GM19455 (cell line): ENCODE data around the gene NPHS1.
"Not testable (repeated sequence)": the region's sequence is repeated elsewhere in the genome, so short reads cannot be mapped to it uniquely, and the experiment has no call there.

Experiments
- ATAC-seq: cut with Tn5 transposase; IDR thresholded peaks from one replicate; pipeline ENCODE4 v1.9.1; 2021; ENCODE audit not compliant: unreplicated experiment

NPHS1 gene

DNA sequence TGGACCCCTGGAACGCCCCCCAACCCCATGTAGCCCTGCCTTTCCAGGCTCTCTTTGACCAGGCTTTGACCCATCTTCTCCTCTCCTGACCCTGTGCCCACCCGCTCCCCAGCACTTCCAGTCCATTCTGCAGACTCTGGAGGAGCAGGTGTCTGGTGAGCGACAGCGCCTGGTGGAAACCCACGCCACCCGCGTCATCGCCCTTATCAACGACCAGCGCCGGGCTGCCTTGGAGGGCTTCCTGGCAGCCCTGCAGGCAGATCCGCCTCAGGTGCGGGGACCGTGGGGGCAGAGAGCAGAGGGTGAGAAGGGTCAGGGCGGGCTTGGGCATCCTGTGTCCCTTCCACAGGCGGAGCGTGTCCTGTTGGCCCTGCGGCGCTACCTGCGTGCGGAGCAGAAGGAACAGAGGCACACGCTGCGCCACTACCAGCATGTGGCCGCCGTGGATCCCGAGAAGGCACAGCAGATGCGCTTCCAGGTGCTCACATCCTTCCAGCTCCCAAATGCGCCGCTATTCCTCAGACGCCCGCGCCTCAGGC is 22.2 kb upstream of the NPHS1 start:
- no peak for ATAC-seq

- no peak for ATAC-seq
Observed at GRCh38 chr19:35872180-35872579, 19.9 kb upstream of the NPHS1 start.

GRCh38 chr19:35871611-35872010 is 19.3 kb upstream of the NPHS1 start:
- no peak for ATAC-seq

- no peak for ATAC-seq
Observed at GRCh38 chr19:35870798-35871197, 18.5 kb upstream of the NPHS1 start.

GRCh38 chr19:35870124-35870736 is 17.9 kb upstream of the NPHS1 start:
- ATAC-seq = not testable (repeated sequence)

- no peak for ATAC-seq
Observed at GRCh38 chr19:35869327-35870123, 17.2 kb upstream of the NPHS1 start.

DNA sequence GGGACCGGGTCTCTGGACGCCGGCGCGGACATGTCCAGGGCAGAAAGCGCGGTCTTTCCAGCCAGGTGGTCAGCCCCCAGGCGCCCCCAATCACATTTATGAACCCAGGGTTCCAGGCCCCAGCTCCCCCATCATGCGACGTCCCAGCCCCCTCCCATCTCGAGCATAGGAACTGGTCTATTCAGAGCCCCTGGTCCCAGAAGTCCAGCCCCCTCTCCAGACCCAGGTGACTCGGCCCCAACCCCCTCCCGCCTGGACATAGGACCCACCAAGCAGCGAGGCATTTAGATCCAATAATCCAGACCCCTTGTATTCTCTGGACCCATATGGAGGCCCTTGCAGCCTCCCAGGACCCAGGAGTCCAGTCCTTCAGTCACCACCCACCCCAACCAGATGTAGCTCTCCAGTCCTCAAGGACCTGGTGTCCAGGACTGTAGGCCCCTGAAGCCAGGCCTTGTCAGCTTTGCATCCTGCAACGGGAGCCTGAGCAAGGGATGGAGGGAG is 16.6 kb upstream of the NPHS1 start:
- no peak for ATAC-seq

- ATAC-seq = no peak
Observed at GRCh38 chr19:35868172-35868822, 16.0 kb upstream of the NPHS1 start, which contains the start of gene APLP1. Gene APLP1, plus strand, starts transcription at chr19:35868574. Its CDS starts 63 bp downstream, at chr19:35868637.

DNA sequence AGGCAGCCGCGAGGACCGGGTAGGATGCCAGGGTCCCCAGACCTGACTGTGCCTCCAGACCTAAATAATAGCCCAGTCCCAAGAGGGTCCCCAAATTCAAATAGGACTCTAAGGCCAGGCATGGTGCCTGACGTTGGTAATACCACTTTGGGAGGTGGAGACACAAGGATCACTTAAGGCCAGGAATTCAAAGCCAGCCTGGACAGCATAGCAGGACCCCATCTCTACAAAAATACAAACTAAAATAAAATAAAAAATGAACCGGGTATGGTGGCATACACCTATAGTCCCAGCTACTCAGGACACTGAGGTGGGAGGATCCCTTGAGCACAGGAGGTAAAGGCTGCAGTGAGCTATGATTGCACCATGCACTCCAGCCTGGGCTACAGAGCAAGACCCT is 10.7 kb upstream of the NPHS1 start:
- no peak for ATAC-seq

DNA sequence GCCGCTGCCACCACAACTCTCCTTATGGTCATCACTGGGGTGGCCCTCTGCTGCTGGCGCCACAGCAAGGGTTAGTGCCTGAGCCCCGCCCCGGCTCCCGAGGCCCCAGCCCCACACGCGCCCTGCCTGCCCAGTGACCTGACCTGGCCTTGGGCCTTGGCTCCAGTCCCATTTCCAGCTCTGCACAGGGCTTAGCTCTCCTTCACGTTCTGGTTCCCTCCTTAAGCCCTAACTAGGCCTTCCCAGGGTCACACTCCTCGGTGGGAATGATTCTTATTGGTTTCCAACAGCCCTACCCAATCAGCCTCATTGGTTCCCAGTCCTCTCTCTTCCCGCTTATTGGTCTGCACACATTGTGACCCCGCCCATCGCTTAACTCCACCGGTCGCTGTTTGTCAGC is 10.2 kb upstream of the NPHS1 start:
- ATAC-seq = no peak

- no peak for ATAC-seq
Observed at GRCh38 chr19:35861640-35862160, 9.4 kb upstream of the NPHS1 start.

DNA sequence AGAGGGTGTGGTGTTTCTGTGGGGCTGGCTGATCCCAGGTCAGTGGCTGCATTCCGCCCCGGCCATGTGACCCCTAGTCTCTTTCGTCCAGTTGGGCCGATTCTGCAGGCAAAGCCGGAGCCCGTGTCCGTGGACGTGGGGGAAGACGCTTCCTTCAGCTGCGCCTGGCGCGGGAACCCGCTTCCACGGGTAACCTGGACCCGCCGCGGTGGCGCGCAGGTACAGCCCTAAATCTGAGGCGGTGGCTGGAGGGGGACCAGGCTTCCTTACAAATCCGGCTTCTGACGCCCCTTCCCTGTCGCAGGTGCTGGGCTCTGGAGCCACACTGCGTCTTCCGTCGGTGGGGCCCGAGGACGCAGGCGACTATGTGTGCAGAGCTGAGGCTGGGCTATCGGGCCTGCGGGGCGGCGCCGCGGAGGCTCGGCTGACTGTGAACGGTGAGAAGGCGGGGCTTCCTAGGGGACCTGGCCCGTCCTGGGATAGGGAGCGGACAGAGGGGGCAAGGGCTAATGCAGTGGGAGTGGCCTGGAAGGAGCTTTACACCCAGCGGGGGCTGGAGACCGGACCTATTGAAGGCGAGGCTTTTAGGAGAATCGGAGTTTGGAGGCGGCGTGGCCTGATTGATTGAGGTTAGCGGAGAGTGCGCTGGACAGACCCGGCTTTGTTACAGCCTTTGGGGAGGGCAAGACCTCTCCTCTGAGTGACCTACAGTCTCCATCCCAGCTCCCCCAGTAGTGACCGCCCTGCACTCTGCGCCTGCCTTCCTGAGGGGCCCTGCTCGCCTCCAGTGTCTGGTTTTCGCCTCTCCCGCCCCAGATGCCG is 8.7 kb upstream of the NPHS1 start:
- no peak for ATAC-seq

DNA sequence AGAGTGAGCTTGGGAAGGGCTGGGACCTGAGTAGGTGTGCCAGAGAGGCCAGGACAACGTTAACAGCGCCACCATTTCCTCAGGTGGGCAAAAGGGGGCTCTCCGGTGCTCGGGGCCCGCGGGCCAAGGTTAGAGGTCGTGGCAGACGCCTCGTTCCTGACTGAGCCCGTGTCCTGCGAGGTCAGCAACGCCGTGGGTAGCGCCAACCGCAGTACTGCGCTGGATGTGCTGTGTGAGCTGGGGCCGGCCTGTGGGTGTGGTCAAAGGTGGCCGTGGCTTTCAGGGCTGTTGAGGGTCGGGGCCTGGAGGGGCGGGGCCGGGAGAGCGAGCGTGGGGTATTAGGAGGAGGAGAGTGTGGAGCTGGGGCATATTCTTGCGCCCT is 8.1 kb upstream of the NPHS1 start:
- no peak for ATAC-seq

GRCh38 chr19:35859414-35859813 is 7.1 kb upstream of the NPHS1 start:
- no peak for ATAC-seq

- ATAC-seq = no peak
Observed at GRCh38 chr19:35858311-35858710, 6.0 kb upstream of the NPHS1 start.

GRCh38 chr19:35856546-35857149 is 4.3 kb upstream of the NPHS1 start, which contains the start of gene KIRREL2:
Gene KIRREL2, plus strand, starts transcription at chr19:35856911. Its CDS starts 209 bp downstream, at chr19:35857120.
- ATAC-seq = no peak

DNA sequence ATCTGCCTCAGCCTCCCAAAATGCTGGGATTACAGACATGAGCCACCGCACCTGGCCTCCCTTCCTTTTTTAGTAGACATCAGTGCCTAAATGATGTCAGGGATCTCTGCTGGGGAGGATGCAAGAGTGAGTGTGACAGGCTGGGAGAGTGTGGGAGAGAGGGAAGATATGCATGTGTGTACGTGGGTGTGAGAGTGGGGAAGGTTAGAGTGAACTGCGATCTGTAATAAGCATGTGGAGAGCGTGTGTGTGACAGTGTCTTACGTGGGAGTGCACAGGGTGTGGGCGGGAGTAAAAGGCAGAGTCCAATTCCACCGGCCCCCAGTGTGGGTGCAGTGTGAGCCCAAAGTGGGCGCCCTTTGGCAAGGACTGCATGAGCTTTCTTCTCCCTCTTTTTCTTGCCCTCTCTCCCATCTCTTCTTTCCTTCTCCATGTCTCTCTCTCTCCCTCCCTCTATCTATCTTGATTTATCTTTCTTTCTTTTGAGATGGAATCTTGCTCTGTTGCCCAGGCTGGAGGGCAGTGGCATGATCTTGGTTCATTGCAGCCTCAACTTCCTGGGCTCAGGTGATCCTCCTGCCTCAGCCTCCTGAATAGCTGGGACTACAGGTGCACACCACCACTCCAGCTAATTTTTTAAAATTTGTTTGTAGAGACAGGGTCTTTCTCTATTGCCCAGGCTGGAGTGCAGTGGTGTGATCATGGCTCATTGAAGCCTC is 893 bp upstream of the NPHS1 start:
- no peak for ATAC-seq

DNA sequence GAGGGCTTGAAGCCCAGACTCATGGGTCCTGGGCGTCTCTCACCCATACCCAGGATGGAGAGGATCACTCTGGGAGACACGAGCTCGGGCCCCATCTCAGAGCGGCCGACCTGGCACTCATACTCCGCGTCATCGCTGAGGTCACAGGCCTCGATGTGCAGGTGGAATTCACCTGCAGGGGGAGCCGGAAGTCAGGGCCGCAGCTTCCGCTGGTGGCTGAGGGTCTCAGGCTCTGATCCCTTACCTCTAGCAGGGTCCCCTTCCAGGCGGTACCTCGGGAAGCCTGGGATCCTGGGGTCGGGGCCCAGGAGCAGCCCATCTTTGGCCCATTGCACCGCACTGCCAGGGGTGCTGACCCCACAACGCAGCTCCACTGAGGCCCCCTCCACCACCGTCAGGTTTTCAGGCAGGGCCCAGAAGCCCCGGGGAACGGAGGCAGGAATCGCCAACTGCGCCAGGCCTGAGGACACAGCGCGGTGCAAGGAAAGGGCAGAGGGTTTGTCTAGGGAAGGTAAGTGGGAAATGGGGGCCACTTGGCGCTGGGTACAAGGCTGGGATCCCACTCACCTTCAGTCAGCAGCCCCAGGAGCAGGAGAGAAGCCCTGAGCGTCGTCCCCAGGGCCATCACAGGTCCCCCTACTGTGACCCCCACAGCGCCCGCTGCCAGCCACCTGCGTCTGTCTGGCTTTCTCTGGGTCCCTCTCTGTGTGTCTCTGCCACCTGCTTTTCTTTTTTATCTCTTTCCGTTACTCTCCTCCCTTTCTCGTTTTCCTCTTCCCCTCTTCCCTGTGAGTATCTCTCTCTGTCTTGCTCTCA is 883 bp downstream of the NPHS1 start:
- ATAC-seq = no peak
